Measurements from ENCODE around the gene EPG5.

- no peak for TF ChIP-seq CTCF (IDR thresholded peaks at IDR 0.05)
- TF ChIP-seq POLR2A (IDR thresholded peaks at IDR 0.05), result no peak
Measured at GRCh38 chr18:45826084-45826483, 141.0 kb downstream of the EPG5 start.
